GM18861 (cell line): ENCODE results near the gene GSC2.

Experiments used
- ATAC-seq: cut with Tn5 transposase; IDR thresholded peaks from one replicate; pipeline ENCODE4 v1.9.1; 2021; ENCODE audit not compliant: unreplicated experiment

The GSC2 gene

GRCh38 chr22:19136915-19137314 lies 13.2 kb downstream of the GSC2 start:
- no peak for ATAC-seq

- ATAC-seq: no peak
Measured at GRCh38 chr22:19134874-19135273, 15.2 kb downstream of the GSC2 start.

- ATAC-seq: no peak
Measured at GRCh38 chr22:19134176-19134831, 15.8 kb downstream of the GSC2 start.

GRCh38 chr22:19133561-19133960 lies 16.5 kb downstream of the GSC2 start:
- ATAC-seq: no peak

- no peak for ATAC-seq
Measured at GRCh38 chr22:19132693-19133400, 17.2 kb downstream of the GSC2 start.

GRCh38 chr22:19132153-19132552 lies 17.9 kb downstream of the GSC2 start:
- no peak for ATAC-seq

- no peak for ATAC-seq
Measured at GRCh38 chr22:19131685-19132015, 18.4 kb downstream of the GSC2 start.

- ATAC-seq: no peak
Measured at GRCh38 chr22:19130959-19131684, 19.0 kb downstream of the GSC2 start, which contains the start of gene TSSK2. TSSK2 (plus strand) TSS chr22:19131308; CDS start chr22:19131400, 92 bp downstream.

- ATAC-seq: no peak
Measured at GRCh38 chr22:19129871-19130270, 20.2 kb downstream of the GSC2 start.

GRCh38 chr22:19128946-19129727 lies 21.0 kb downstream of the GSC2 start:
- no peak for ATAC-seq

GRCh38 chr22:19128009-19128401 lies 22.1 kb downstream of the GSC2 start:
- no peak for ATAC-seq

- no peak for ATAC-seq
Measured at GRCh38 chr22:19127329-19128008, 22.6 kb downstream of the GSC2 start.

- ATAC-seq: no peak
Measured at GRCh38 chr22:19126309-19127273, 23.5 kb downstream of the GSC2 start.

GRCh38 chr22:19125474-19126308 lies 24.4 kb downstream of the GSC2 start:
- no peak for ATAC-seq

- ATAC-seq: no peak
Measured at GRCh38 chr22:19125011-19125410, 25.1 kb downstream of the GSC2 start.

- no peak for ATAC-seq
Measured at GRCh38 chr22:19124377-19124776, 25.7 kb downstream of the GSC2 start.

- no peak for ATAC-seq
Measured at GRCh38 chr22:19123936-19124335, 26.2 kb downstream of the GSC2 start.

- no peak for ATAC-seq
Measured at GRCh38 chr22:19122752-19123492, 27.2 kb downstream of the GSC2 start.
